Upper lobe of left lung (tissue), 4 donors: ENCODE data around the gene POLE2.

Source experiments
- EP300 ChIP-seq, 4 donors: sonication (generic); formaldehyde crosslinking; IDR thresholded peaks; one replicate each; pipeline ENCODE4 v1.5.1; 2017; ENCODE audit warnings: antibody characterized with exemption in 4 of 4, control low read depth in 2 of 4
- POLR2A ChIP-seq, 4 donors: fragments of 450-650 bp; IDR thresholded peaks; one replicate each; pipeline ENCODE4 v1.5.1; 2016 to 2017; ENCODE audit warnings: antibody characterized with exemption in 4 of 4, mild to moderate bottlenecking in 2 of 4
- POLR2AphosphoS5 ChIP-seq, 2 donors: sonication (generic); formaldehyde crosslinking; IDR thresholded peaks; one replicate each; pipeline ENCODE4 v1.5.1; 2017; ENCODE audit warnings: antibody characterized with exemption in 2 of 2
- TF ChIP-seq, protein P1 (sequence below), 6 experiments: fragments of 450-650 bp in 4 of 6; fragments of 200-600 bp in 2 of 6; sonication (generic) in 2 of 6; IDR thresholded peaks; one replicate each; pipeline ENCODE4 v1.5.1; 2016 to 2019; ENCODE audit warnings: antibody characterized with exemption in 6 of 6

DNA sequence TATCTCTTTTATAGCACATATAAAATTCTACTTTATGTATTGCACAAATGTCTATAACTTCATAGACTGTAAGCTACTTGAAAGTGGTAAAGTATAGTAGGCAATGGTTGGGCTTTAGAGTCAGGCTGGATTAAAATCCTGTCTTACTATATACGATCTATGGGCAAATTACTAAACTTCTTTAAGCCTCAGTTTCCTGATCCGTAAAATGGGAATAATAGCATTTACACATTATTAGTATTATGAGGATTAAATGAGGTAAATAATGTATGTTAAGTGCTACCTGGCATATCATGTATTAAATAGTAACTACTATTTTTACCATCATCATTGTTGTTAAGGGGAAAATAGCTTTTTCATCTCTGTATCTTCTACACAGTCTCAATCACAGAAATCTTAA is 14.4 kb downstream of the POLE2 start:
- TF ChIP-seq, protein P1, sequence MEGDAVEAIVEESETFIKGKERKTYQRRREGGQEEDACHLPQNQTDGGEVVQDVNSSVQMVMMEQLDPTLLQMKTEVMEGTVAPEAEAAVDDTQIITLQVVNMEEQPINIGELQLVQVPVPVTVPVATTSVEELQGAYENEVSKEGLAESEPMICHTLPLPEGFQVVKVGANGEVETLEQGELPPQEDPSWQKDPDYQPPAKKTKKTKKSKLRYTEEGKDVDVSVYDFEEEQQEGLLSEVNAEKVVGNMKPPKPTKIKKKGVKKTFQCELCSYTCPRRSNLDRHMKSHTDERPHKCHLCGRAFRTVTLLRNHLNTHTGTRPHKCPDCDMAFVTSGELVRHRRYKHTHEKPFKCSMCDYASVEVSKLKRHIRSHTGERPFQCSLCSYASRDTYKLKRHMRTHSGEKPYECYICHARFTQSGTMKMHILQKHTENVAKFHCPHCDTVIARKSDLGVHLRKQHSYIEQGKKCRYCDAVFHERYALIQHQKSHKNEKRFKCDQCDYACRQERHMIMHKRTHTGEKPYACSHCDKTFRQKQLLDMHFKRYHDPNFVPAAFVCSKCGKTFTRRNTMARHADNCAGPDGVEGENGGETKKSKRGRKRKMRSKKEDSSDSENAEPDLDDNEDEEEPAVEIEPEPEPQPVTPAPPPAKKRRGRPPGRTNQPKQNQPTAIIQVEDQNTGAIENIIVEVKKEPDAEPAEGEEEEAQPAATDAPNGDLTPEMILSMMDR (IDR thresholded peaks at IDR 0.05), result no peak
- no peak for TF ChIP-seq POLR2A (IDR thresholded peaks at IDR 0.05)
- no peak for TF ChIP-seq POLR2AphosphoS5 (IDR thresholded peaks at IDR 0.05)
- no peak for TF ChIP-seq EP300 (IDR thresholded peaks at IDR 0.05)
